Rectal smooth muscle tissue (tissue), 1 donor: ENCODE data around the gene GLYR1.
A peak's percentile ranks its signal among the peaks of the same experiment; 100 is the strongest.

Experiments
- H3K27ac ChIP-seq: one replicate; pipeline ENCODE4 v1.7.0; 2013; ENCODE audit warnings: low read depth, low read length, inconsistent platforms
- H3K27me3 ChIP-seq: one replicate; pipeline ENCODE4 v1.7.0; 2013; ENCODE audit warnings: low read length; ENCODE audit not compliant: control insufficient read depth, insufficient read depth
- H3K36me3 ChIP-seq: one replicate; pipeline ENCODE4 v1.7.0; 2013; ENCODE audit warnings: low read length; ENCODE audit not compliant: control insufficient read depth, insufficient read depth
- H3K4me1 ChIP-seq: one replicate; pipeline ENCODE4 v1.7.0; 2013; ENCODE audit warnings: low read length; ENCODE audit not compliant: control insufficient read depth, insufficient read depth
- H3K4me3 ChIP-seq: one replicate; pipeline ENCODE4 v1.7.0; 2013; ENCODE audit warnings: low read length
- H3K9ac ChIP-seq: one replicate; pipeline ENCODE4 v1.7.0; 2013; ENCODE audit warnings: low read length

Gene GLYR1

DNA sequence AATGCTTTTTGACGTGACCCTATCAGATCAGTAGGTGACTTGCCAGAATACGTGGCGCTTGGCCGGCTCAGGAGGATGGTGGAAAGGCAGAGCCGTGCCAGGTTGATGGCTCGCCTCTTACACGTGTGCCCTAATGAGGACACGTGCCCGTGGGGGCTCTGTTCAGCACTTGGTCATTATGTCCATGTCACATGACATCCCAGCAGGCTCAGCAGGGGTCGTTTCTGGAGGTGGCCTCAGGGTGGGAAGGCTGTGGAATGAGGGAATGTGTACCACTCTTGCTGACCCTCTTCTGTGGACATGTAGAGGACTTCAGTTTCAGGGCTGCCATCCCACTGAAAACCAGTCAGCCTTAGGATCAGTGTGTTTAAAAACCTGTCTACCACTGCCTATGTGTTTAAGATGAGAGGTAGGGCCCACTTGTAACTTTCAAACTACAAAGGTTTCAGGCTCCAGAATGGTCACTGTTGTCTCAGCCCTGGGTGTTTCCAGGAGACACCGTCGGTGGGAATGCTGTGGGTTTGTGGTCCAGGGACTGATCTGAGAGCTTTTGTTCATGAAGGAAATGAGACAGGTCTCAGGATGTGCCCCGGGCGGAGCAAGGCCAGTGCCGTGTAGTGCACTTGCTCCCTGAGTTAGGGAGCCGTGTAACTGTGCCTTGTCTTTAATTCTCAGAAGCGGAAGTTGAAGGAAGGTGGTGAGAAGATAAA is 12.3 kb upstream of the GLYR1 start:
- no peaks in the 10 kb centered on the region for H3K4me1 ChIP-seq
- no peak overlapping the region for H3K27ac ChIP-seq
- H3K9ac ChIP-seq: no peak overlapping the region
- no peak overlapping the region for H3K4me3 ChIP-seq
- H3K36me3 ChIP-seq: peaks cover 43% of the 10 kb centered on the region
- H3K27me3 ChIP-seq: no peaks in the 10 kb centered on the region

DNA sequence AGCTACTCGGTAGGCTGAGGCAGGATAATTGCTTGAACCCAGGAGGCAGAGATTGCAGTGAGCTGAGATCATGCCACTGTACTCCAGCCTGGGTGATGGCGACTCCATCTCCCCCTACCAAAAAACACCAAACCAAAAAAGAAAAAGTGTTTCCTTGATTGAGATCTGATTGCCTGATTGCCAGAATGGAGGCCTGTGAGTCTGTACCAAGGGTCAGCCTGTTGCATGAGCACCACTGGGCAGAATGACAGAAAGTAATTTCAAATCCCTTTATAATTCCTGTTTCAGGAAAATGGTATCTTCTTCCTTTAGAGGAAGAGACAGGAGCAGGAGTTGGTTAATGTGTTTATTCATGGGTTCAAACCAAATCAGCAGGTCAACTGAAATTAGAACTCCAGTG is 8.7 kb upstream of the GLYR1 start:
- H3K9ac ChIP-seq: no peak overlapping the region

DNA sequence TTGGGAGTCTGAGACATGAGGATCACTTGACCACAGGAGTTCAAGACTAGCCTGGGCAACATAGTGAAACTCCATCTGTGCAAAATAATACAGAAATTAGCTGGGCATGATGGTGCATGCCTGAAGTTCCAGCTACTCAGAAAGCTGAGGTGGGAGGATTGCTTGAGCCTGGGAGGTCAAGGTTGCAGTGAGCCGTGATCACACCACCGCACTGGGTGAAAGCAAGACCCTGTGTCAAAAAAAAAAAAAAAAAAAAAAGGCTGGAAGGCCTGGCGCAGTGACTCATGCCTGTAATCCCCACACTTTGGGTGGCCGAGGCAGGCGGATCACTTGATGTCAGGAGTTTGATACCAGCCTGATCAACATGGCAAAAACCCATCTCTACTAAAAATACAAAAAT is 8.3 kb upstream of the GLYR1 start:
- Histone ChIP-seq H3K4me3 (no peak overlapping the region), H3K36me3 (peaks cover 33% of the 10 kb centered on the region), H3K27ac (no peak overlapping the region), H3K4me1 (no peaks in the 10 kb centered on the region), H3K9ac (no peak overlapping the region), H3K27me3 (no peaks in the 10 kb centered on the region)

More for the DNA sequence above, 8.7 kb upstream of the GLYR1 start:
- no peaks in the 10 kb centered on the region for H3K27me3 ChIP-seq
- H3K36me3 ChIP-seq: peaks cover 37% of the 10 kb centered on the region
- no peak overlapping the region for H3K27ac ChIP-seq
- H3K4me3 ChIP-seq: no peak overlapping the region
- H3K4me1 ChIP-seq: no peaks in the 10 kb centered on the region

DNA sequence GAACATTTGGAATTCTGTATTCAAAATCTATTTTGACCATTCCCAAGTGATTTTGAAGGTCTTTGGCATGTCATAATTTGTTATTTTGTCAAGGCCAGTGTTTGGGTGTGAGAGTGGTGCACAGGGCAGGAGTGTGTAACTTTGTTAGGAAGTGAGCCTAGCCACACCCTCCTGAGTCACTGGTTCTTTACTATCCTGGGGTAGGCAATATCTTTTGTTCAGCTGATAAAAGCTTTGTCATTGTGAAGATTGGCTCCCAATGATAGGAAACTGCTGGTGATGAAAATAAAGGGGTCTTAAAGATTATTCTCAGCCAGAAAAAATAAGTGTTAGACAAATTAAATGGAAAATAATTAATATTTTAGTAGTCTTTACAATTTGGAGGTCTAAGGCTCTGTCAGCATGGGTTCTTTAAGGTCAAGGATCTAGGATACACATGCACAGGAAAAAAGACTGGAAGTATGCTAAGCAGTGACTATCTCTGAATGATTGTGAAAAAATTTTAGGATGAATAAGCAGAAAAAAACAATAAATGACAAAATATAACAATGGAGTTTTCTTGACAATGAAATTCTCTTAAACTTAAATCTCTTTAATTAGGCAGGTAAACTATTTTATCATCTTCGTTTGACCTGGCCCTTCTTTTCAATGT is 5.3 kb upstream of the GLYR1 start:
- Histone ChIP-seq H3K4me3 (no peak overlapping the region), H3K36me3 (peaks cover 12% of the 10 kb centered on the region), H3K4me1 (peaks cover 2% of the 10 kb centered on the region), H3K9ac (no peak overlapping the region), H3K27me3 (no peaks in the 10 kb centered on the region), H3K27ac (no peak overlapping the region)

DNA sequence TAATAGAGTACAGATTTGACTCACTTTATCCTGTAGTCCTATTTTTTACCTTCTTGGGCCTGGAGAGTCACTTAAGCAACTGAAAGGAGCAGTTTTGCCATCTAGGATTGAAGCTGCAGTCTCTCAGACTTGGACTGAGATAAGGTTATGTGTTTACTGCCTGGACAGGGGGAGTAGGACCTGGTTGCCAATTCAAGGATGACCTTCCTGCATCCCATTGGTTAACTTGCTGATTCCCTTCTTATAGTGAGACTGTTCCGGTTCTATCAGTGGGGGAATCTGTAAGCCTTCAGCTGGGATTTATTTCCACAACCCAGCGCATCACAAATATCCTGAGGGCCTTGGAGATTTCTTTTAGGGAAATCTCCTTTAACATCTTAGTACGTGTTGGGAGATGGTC is 3.1 kb upstream of the GLYR1 start:
- H3K4me3 ChIP-seq: no peak overlapping the region
- H3K4me1 ChIP-seq: peaks cover 13% of the 10 kb centered on the region
- H3K27me3 ChIP-seq: no peaks in the 10 kb centered on the region
- H3K9ac ChIP-seq: no peak overlapping the region
- peaks cover 3% of the 10 kb centered on the region for H3K36me3 ChIP-seq
- H3K27ac ChIP-seq: no peak overlapping the region

DNA sequence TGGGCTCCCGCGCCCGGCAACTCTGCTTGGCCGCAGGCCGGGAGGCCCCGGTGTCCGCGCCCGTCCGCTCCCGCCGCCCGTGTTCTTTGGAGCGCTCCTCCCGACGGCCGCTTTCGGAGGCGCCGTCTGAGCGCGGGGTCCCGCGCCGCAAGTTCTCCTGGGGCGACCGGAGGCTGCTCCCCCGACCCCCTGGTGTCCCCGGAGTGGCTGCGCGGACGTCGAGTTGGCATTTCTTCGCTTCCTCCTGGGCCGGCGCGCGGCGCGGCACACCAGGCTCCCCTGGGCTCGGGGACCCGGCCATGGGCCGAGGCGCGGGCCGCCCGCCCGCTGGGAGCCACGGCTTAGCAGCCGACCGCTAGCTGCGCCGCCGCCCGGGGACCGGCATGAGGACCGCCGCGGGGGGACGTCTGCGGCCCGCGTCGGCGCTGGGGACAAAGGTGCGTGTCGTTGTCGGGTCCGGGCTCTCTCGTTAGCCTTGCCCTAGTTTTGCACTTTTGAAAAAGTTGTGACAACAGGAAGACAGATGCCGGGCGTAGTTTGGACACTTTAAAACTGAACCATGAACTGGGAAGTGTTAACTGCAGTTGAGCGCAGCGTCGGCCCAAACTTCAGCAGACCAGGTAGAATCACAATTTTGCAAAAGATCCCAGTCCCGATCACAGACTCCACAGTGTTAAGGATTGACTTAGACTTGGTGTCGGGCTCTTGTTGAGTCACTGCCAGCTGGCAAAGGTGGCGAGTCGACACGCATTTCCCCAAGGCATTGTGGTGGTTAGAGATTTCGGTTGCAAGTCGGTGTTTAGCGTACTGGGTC is 893 bp upstream of the GLYR1 start:
- Histone ChIP-seq H3K4me1 (peaks cover 13% of the 10 kb centered on the region), H3K4me3 (peak overlapping the region; percentile 86)

DNA sequence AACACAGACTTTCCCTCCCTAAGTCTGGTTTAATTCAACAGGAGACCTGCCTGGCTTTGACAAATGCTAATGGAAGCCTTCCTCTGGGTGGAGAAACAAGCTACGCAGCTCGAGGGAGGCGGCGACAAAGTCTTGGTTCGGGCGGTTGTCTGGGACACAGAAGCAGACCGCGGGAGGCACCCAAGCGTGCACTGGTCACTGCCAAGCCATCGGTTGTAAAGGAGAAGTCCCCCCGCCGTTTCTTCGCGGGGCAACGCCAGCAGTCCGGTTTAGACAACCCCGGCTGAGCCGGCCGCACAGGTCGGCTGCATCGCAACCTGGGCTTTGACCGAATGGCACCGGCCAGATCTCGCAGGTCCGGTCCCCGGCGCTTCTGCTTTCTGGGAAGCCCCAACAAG is 586 bp downstream of the GLYR1 start:
- Histone ChIP-seq H3K4me1 (peaks cover 13% of the 10 kb centered on the region), H3K9ac (peak overlapping the region; percentile 66), H3K36me3 (peaks cover 18% of the 10 kb centered on the region), H3K27ac (peak overlapping the region; percentile 90), H3K27me3 (no peaks in the 10 kb centered on the region), H3K4me3 (peak overlapping the region; percentile 86)

More for the DNA sequence above, 893 bp upstream of the GLYR1 start:
- Histone ChIP-seq H3K9ac (peak overlapping the region; percentile 83), H3K36me3 (peaks cover 13% of the 10 kb centered on the region), H3K27ac (peak overlapping the region; percentile 90), H3K27me3 (no peaks in the 10 kb centered on the region)

DNA sequence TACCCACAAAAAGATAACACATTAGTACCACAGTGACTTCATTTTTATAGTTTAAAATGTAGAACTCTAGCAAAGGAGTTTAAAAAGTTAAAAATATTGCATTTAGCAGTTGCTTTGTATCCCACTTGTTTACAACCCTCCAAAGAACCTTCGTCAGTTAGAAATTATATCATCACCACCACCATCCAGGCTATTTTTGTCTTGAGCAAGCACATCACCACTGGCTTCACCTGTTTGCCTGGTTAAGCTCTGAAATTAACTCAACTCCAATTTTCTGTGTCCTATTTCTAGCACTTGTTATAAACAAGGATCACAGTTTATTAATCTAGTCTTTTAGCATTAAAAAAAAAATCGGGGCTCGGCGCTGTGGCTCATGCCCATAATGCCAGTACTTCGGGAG is 6.1 kb downstream of the GLYR1 start:
- Histone ChIP-seq H3K27ac (no peak overlapping the region), H3K9ac (no peak overlapping the region), H3K27me3 (no peaks in the 10 kb centered on the region), H3K36me3 (peaks cover 36% of the 10 kb centered on the region), H3K4me3 (no peak overlapping the region), H3K4me1 (peaks cover 6% of the 10 kb centered on the region)

DNA sequence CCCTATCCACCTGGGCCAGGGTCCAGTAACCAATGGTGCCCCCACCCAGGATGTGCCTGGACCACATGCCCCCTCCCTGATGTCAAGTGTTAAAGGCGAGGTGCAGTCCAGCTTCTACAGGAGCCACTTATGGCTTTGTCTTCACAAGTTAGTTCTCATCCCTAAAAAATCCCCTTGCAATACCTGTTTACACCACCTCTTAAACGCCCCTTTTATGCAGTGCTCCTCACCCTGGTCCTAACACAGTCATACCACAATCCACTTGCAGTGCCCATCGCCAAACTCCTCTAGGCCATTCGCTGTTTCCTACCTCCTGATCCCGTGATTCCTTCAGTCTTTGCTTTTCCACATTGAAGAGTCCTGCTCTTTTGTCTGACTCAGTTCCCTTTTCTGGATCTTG is 7.1 kb downstream of the GLYR1 start:
- Histone ChIP-seq H3K27ac (no peak overlapping the region), H3K36me3 (peaks cover 40% of the 10 kb centered on the region), H3K4me3 (no peak overlapping the region), H3K27me3 (no peaks in the 10 kb centered on the region), H3K9ac (no peak overlapping the region), H3K4me1 (no peaks in the 10 kb centered on the region)

DNA sequence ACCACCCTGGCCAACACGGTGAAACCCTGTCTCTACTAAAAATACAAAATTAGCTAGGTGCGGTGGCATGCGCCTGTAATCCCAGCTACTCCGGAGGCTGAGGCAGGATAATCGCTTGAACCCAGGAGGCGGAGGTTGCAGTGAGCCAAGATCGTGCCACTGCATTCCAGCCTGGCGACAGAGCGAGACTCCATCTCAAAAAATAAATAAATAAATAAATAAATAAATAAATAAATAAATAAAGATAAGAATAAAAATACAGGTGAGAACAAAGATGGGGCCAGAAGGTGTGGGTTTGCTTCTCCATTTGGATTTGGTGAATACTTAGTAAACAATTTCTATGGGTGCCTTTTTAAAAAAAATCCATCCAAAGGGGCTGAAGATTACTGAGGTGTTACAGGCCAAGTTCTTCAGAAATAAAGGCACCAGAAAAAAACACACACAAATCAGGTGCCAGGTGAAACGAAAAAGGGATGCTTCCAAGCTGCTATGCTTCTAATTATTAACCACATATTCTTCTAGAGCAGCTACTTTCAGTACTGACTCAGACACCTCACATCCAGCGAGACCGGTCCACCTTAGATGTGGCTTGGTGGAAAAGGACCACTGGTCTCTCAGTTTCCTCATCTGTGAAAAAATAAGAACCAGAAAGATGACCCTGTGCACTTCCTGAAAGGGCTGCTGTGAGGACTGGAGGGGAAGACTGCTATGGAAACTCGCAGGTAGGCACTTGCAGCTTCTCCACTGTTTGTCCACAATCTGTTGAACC is 9.2 kb downstream of the GLYR1 start:
- no peak overlapping the region for H3K4me3 ChIP-seq
- no peak overlapping the region for H3K27ac ChIP-seq
- H3K27me3 ChIP-seq: no peaks in the 10 kb centered on the region
- H3K9ac ChIP-seq: no peak overlapping the region
- peaks cover 32% of the 10 kb centered on the region for H3K36me3 ChIP-seq
- no peaks in the 10 kb centered on the region for H3K4me1 ChIP-seq

DNA sequence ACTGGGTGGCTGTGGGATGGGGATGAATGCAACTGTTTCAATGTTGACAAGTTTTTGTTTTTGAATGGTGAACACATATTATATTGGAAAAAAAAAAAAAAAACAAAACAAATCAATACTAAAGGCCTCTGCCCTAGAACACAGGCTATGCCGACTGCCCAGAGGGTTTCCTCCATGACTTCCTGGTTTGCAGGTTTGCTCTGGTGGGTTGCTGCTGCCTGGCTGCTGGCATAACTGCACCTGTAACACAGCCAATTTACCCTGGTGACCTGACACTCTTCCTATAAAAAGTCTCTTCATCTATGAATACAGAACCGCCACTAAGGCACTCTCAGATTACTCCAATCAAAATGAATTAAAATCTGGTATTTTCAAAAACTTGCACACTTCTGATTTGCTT is 10.4 kb downstream of the GLYR1 start:
- Histone ChIP-seq H3K27ac (no peak overlapping the region), H3K4me1 (no peaks in the 10 kb centered on the region), H3K27me3 (no peaks in the 10 kb centered on the region), H3K9ac (no peak overlapping the region), H3K4me3 (no peak overlapping the region), H3K36me3 (peaks cover 37% of the 10 kb centered on the region)

DNA sequence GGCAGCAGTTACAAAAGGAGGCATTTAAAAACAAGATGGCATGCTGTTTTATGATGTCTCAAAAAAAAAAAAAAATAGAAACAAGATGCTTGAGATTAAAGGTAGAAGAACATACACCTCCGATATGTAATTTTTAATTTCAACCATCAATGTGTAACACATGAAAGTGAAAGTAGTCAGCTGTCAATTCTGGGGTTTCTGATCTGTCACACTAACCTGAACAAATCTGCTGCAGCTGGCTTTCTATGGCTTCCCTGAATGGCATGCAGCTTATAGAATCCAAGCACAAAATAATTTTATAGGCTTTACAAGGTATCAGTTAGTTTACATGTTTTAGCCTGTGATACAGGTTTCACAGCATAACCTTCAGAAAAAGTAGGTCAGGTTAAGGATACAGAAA is 13.5 kb downstream of the GLYR1 start:
- Histone ChIP-seq H3K36me3 (peaks cover 47% of the 10 kb centered on the region), H3K9ac (no peak overlapping the region), H3K4me3 (no peak overlapping the region), H3K27me3 (no peaks in the 10 kb centered on the region), H3K4me1 (no peaks in the 10 kb centered on the region), H3K27ac (no peak overlapping the region)
